HepG2 (cell line): ENCODE results near the gene PGA5. TPM values are rescaled to one million over a fixed set of nuclear protein-coding genes. Genes with fewer than 3 reads are reported as not detected.

Experiments
- ATRX ChIP-seq: sonication (generic); formaldehyde crosslinking; IDR thresholded peaks from 2 replicates; pipeline ENCODE4 v1.4.0; 2020; ENCODE audit warnings: missing genetic modification reagents, borderline replicate concordance
- IKZF5 ChIP-seq: IDR thresholded peaks from 2 replicates; pipeline ENCODE4 v1.6.1; 2018; ENCODE audit warnings: missing genetic modification reagents, mild to moderate bottlenecking, missing compliant biosample characterization
- JUND ChIP-seq: sonication (generic); formaldehyde crosslinking; IDR thresholded peaks from 2 replicates; pipeline ENCODE4 v1.8.0; 2022; ENCODE audit warnings: mild to moderate bottlenecking, missing genetic modification reagents
- RFXAP ChIP-seq: sonication (generic); formaldehyde crosslinking; IDR thresholded peaks from 2 replicates; pipeline ENCODE4 v1.4.0; 2020; ENCODE audit warnings: missing genetic modification reagents, borderline replicate concordance
- ZNF207 ChIP-seq: fragments of 450-650 bp; IDR thresholded peaks from 2 replicates; pipeline ENCODE4 v1.6.1; 2016; ENCODE audit warnings: antibody characterized with exemption, borderline replicate concordance
- ZNF687 ChIP-seq: sonication (generic); formaldehyde crosslinking; IDR thresholded peaks from 2 replicates; pipeline ENCODE4 v1.5.1; 2020; ENCODE audit warnings: mild to moderate bottlenecking, missing genetic modification reagents, moderate library complexity
- polyA plus RNA-seq, 8 experiments: library from polyadenylated mRNA; depleted of rRNA in 3 of 8; stranded (reverse) in 7 of 8; unstranded in 1 of 8; fragments of >200 nt; fragmentation: Illumina TruSeq in 4 of 8; extraction: Trizol in 4 of 8; gene quantifications; 2 replicates each; pipeline versions ENCODE4 v1.2.1 to v1.2.3, GENCODE V29; 2011 to 2016; ENCODE audit warnings: low read depth in 4 of 8, missing spikeins in 1 of 8, mixed read lengths in 1 of 8; ENCODE audit not compliant: insufficient read depth in 1 of 8
- total RNA-seq, 5 experiments: library from RNA; depleted of rRNA; stranded (reverse); fragments of >200 nt; fragmentation: Illumina TruSeq; extraction: Trizol; gene quantifications; 2 replicates each; pipeline ENCODE4 v1.2.3, GENCODE V29; 2016; ENCODE audit warnings: low read depth in 1 of 5
- TF ChIP-seq, protein P1 (sequence below): sonication (generic); formaldehyde crosslinking; IDR thresholded peaks from 2 replicates; pipeline ENCODE4 v1.4.0; 2020; ENCODE audit warnings: missing genetic modification reagents
- TF ChIP-seq, protein P2 (sequence below), 2 experiments: IDR thresholded peaks; 2 replicates each; pipeline ENCODE4 v1.6.1; 2011 to 2012; ENCODE audit warnings: low read length in 2 of 2, borderline replicate concordance in 1 of 2, low read depth in 1 of 2, mild to moderate bottlenecking in 1 of 2, moderate library complexity in 1 of 2

The PGA5 gene
- total and polyA plus RNA-seq, 2 of the 13 experiments (the other 11 are each of a cell fraction or from before 2014, with no cell fraction given), result not detected

GRCh38 chr11:61294717-61295595 is 54.0 kb downstream of the PGA5 start, which contains the start of gene VWCE (continued):
- peak; percentile 91 for TF ChIP-seq ZNF687 (CRISPR knock-in tag)
- TF ChIP-seq ATRX (CRISPR knock-in tag), result no peak
- no peak for TF ChIP-seq JUND (CRISPR knock-in tag)
- peak; percentile 45 for TF ChIP-seq IKZF5 (CRISPR knock-in tag)
- TF ChIP-seq RFXAP, result no peak; the same call in 1 of the 2 replicates
- no peak for TF ChIP-seq ZNF207
- TF ChIP-seq, protein P1, sequence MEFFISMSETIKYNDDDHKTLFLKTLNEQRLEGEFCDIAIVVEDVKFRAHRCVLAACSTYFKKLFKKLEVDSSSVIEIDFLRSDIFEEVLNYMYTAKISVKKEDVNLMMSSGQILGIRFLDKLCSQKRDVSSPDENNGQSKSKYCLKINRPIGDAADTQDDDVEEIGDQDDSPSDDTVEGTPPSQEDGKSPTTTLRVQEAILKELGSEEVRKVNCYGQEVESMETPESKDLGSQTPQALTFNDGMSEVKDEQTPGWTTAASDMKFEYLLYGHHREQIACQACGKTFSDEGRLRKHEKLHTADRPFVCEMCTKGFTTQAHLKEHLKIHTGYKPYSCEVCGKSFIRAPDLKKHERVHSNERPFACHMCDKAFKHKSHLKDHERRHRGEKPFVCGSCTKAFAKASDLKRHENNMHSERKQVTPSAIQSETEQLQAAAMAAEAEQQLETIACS (CRISPR knock-in tag), result no peak
- TF ChIP-seq, protein P2, sequence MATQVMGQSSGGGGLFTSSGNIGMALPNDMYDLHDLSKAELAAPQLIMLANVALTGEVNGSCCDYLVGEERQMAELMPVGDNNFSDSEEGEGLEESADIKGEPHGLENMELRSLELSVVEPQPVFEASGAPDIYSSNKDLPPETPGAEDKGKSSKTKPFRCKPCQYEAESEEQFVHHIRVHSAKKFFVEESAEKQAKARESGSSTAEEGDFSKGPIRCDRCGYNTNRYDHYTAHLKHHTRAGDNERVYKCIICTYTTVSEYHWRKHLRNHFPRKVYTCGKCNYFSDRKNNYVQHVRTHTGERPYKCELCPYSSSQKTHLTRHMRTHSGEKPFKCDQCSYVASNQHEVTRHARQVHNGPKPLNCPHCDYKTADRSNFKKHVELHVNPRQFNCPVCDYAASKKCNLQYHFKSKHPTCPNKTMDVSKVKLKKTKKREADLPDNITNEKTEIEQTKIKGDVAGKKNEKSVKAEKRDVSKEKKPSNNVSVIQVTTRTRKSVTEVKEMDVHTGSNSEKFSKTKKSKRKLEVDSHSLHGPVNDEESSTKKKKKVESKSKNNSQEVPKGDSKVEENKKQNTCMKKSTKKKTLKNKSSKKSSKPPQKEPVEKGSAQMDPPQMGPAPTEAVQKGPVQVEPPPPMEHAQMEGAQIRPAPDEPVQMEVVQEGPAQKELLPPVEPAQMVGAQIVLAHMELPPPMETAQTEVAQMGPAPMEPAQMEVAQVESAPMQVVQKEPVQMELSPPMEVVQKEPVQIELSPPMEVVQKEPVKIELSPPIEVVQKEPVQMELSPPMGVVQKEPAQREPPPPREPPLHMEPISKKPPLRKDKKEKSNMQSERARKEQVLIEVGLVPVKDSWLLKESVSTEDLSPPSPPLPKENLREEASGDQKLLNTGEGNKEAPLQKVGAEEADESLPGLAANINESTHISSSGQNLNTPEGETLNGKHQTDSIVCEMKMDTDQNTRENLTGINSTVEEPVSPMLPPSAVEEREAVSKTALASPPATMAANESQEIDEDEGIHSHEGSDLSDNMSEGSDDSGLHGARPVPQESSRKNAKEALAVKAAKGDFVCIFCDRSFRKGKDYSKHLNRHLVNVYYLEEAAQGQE (IDR thresholded peaks at IDR 0.05; ENCODE audit: borderline replicate concordance in 1 of 2, low read depth in 1 of 2, low read length in 2 of 2), result peak in 1 of 2 experiments; percentile 25; a peak in 1 of 4 replicates
- TF ChIP-seq, all 625 proteins: peak for 236
